GM21717 (cell line): ENCODE results near the gene GSG1L.
"Not testable (repeated sequence)": the region's sequence is repeated elsewhere in the genome, so short reads cannot be mapped to it uniquely, and the experiment has no call there.

Experiments used
- ATAC-seq: cut with Tn5 transposase; IDR thresholded peaks from one replicate; pipeline ENCODE4 v1.9.1; 2021; ENCODE audit warnings: mild to moderate bottlenecking, moderate library complexity; ENCODE audit not compliant: unreplicated experiment

GSG1L gene

GRCh38 chr16:27985981-27986380, 77.5 kb downstream of the GSG1L start:
- ATAC-seq = no peak

GRCh38 chr16:27984121-27984520, 79.4 kb downstream of the GSG1L start:
- no peak for ATAC-seq

- ATAC-seq = no peak
These were observed 80.3 kb downstream of the GSG1L start for GRCh38 chr16:27983244-27983643.

GRCh38 chr16:27982184-27982583, 81.3 kb downstream of the GSG1L start:
- no peak for ATAC-seq

- no peak for ATAC-seq
These were observed 82.4 kb downstream of the GSG1L start for GRCh38 chr16:27980919-27981700.

- ATAC-seq = no peak
These were observed 83.3 kb downstream of the GSG1L start for GRCh38 chr16:27980076-27980775.

GRCh38 chr16:27979668-27980067, 83.8 kb downstream of the GSG1L start:
- ATAC-seq = not testable (repeated sequence)

GRCh38 chr16:27978876-27979275, 84.6 kb downstream of the GSG1L start:
- no peak for ATAC-seq

GRCh38 chr16:27977966-27978365, 85.5 kb downstream of the GSG1L start:
- ATAC-seq = no peak

- no peak for ATAC-seq
These were observed 86.5 kb downstream of the GSG1L start for GRCh38 chr16:27976990-27977389.

GRCh38 chr16:27974896-27975540, 88.5 kb downstream of the GSG1L start:
- ATAC-seq = no peak

- ATAC-seq = no peak
These were observed 89.8 kb downstream of the GSG1L start for GRCh38 chr16:27973678-27974077.

- ATAC-seq = no peak
These were observed 91.0 kb downstream of the GSG1L start for GRCh38 chr16:27972500-27972899.

- no peak for ATAC-seq
These were observed 93.9 kb downstream of the GSG1L start for GRCh38 chr16:27969574-27969973.

- ATAC-seq = no peak
These were observed 96.3 kb downstream of the GSG1L start for GRCh38 chr16:27967169-27967568.

GRCh38 chr16:27966756-27967155, 96.8 kb downstream of the GSG1L start:
- no peak for ATAC-seq

GRCh38 chr16:27965801-27966200, 97.7 kb downstream of the GSG1L start:
- ATAC-seq = no peak

GRCh38 chr16:27963471-27963965, 100.0 kb downstream of the GSG1L start:
- ATAC-seq = no peak

- ATAC-seq = no peak
These were observed 101.3 kb downstream of the GSG1L start for GRCh38 chr16:27962197-27962596.

GRCh38 chr16:27961296-27961620, 102.3 kb downstream of the GSG1L start:
- ATAC-seq = no peak

- ATAC-seq = no peak
These were observed 102.8 kb downstream of the GSG1L start for GRCh38 chr16:27960619-27961295.
